ENCODE data around the gene EPB41L4A.

GRCh38 chr5:112306956-112307355 is 112.1 kb downstream of the EPB41L4A start:
- TF ChIP-seq POLR2A (IDR thresholded peaks at IDR 0.05) (no peak), CTCF (IDR thresholded peaks at IDR 0.05) (no peak)

Data from adrenal gland (tissue), 5 donors.